ENCODE results near the gene BMAL1.

BMAL1 gene

GRCh38 chr11:13249992-13250391 lies 27.6 kb upstream of the BMAL1 start:
- H3K27me3 ChIP-seq (ENCODE audit: low read length) = no peaks in the 10 kb centered on the region

GRCh38 chr11:13251966-13252365 lies 25.6 kb upstream of the BMAL1 start:
- Histone ChIP-seq H3K9ac (ENCODE audit: low read length) (no peak overlapping the region), H4K20me1 (ENCODE audit: low read depth, low read length) (no peaks in the 10 kb centered on the region), H3K9me3 (ENCODE audit: insufficient read depth, low read length) (no peaks in the 10 kb centered on the region), H3K9me2 (replicated peaks; ENCODE audit: insufficient read depth, low read length) (no peaks in the 10 kb centered on the region), H3K4me3 (ENCODE audit: insufficient read depth, low read length, poor library complexity, severe bottlenecking) (no peak overlapping the region), H3K27ac (ENCODE audit: low read depth, low read length) (no peak overlapping the region), H3K79me2 (ENCODE audit: insufficient read depth, low read length) (no peaks in the 10 kb centered on the region), H3K36me3 (ENCODE audit: low read length) (no peaks in the 10 kb centered on the region), H3F3A (ENCODE audit: insufficient read depth) (no peaks in the 10 kb centered on the region), H2AFZ (ENCODE audit: low read depth, low read length, severe bottlenecking) (no peak overlapping the region), H3K4me2 (ENCODE audit: low read depth, low read length, poor library complexity, severe bottlenecking) (no peak overlapping the region), H3K27me3 (ENCODE audit: low read length) (no peaks in the 10 kb centered on the region)
- no peak for TF ChIP-seq EZH2phosphoT487 (conservative IDR thresholded peaks at IDR 0.05; ENCODE audit: low read length)
- TF ChIP-seq, protein P1, sequence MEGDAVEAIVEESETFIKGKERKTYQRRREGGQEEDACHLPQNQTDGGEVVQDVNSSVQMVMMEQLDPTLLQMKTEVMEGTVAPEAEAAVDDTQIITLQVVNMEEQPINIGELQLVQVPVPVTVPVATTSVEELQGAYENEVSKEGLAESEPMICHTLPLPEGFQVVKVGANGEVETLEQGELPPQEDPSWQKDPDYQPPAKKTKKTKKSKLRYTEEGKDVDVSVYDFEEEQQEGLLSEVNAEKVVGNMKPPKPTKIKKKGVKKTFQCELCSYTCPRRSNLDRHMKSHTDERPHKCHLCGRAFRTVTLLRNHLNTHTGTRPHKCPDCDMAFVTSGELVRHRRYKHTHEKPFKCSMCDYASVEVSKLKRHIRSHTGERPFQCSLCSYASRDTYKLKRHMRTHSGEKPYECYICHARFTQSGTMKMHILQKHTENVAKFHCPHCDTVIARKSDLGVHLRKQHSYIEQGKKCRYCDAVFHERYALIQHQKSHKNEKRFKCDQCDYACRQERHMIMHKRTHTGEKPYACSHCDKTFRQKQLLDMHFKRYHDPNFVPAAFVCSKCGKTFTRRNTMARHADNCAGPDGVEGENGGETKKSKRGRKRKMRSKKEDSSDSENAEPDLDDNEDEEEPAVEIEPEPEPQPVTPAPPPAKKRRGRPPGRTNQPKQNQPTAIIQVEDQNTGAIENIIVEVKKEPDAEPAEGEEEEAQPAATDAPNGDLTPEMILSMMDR (IDR thresholded peaks at IDR 0.05; ENCODE audit: insufficient read depth, low read length, poor library complexity, severe bottlenecking) = no peak

More at GRCh38 chr11:13249992-13250391, 27.6 kb upstream of the BMAL1 start:
- Histone ChIP-seq H3K36me3 (ENCODE audit: low read length) (no peaks in the 10 kb centered on the region), H3K79me2 (ENCODE audit: insufficient read depth, low read length) (no peaks in the 10 kb centered on the region), H3K4me3 (ENCODE audit: insufficient read depth, low read length, poor library complexity, severe bottlenecking) (no peak overlapping the region), H4K20me1 (ENCODE audit: low read depth, low read length) (no peaks in the 10 kb centered on the region), H3F3A (ENCODE audit: insufficient read depth) (no peaks in the 10 kb centered on the region), H3K27ac (ENCODE audit: low read depth, low read length) (no peak overlapping the region), H3K9me2 (replicated peaks; ENCODE audit: insufficient read depth, low read length) (no peaks in the 10 kb centered on the region), H3K4me2 (ENCODE audit: low read depth, low read length, poor library complexity, severe bottlenecking) (no peak overlapping the region), H2AFZ (ENCODE audit: low read depth, low read length, severe bottlenecking) (no peak overlapping the region), H3K9me3 (ENCODE audit: insufficient read depth, low read length) (no peaks in the 10 kb centered on the region), H3K9ac (ENCODE audit: low read length) (no peak overlapping the region)
- TF ChIP-seq, protein P1 (IDR thresholded peaks at IDR 0.05; ENCODE audit: insufficient read depth, low read length, poor library complexity, severe bottlenecking) = no peak
- TF ChIP-seq EZH2phosphoT487 (conservative IDR thresholded peaks at IDR 0.05; ENCODE audit: low read length) = no peak

DNA sequence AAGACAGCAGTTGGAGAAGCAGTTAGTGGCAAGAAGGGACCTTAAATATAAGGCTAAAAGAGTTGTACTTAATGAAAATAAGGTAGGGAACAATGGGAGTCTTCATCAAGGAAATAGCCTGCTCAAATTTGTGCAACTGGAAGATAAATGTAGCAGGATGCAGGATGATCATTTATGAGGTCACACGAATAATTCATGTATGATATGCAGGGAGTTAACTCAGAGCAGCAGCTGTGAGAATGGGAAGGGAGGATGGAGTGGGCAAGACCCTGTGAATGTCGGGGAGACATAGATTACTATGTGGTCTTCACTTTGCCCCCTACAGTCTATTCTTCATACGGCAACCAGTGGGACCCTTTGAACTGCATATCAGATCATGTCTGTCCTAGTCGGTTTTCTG lies 25.2 kb upstream of the BMAL1 start:
- H4K20me1 ChIP-seq (ENCODE audit: low read depth, low read length) = no peaks in the 10 kb centered on the region
- H2AFZ ChIP-seq (ENCODE audit: low read depth, low read length, severe bottlenecking) = no peak overlapping the region
- no peak overlapping the region for H3K9ac ChIP-seq (ENCODE audit: low read length)
- no peak for TF ChIP-seq EZH2phosphoT487 (conservative IDR thresholded peaks at IDR 0.05; ENCODE audit: low read length)
- TF ChIP-seq, protein P1 (IDR thresholded peaks at IDR 0.05; ENCODE audit: insufficient read depth, low read length, poor library complexity, severe bottlenecking) = no peak
- H3K9me3 ChIP-seq (ENCODE audit: insufficient read depth, low read length) = no peaks in the 10 kb centered on the region
- no peak overlapping the region for H3K27ac ChIP-seq (ENCODE audit: low read depth, low read length)
- H3K79me2 ChIP-seq (ENCODE audit: insufficient read depth, low read length) = no peaks in the 10 kb centered on the region
- no peaks in the 10 kb centered on the region for H3K36me3 ChIP-seq (ENCODE audit: low read length)
- H3K4me2 ChIP-seq (ENCODE audit: low read depth, low read length, poor library complexity, severe bottlenecking) = no peak overlapping the region
- H3F3A ChIP-seq (ENCODE audit: insufficient read depth) = no peaks in the 10 kb centered on the region
- H3K27me3 ChIP-seq (ENCODE audit: low read length) = no peaks in the 10 kb centered on the region
- no peaks in the 10 kb centered on the region for H3K9me2 ChIP-seq (replicated peaks; ENCODE audit: insufficient read depth, low read length)
- no peak overlapping the region for H3K4me3 ChIP-seq (ENCODE audit: insufficient read depth, low read length, poor library complexity, severe bottlenecking)

Data from SU-DHL-6 (cell line).